ENCODE results near the gene BAHCC1.

The BAHCC1 gene

DNA sequence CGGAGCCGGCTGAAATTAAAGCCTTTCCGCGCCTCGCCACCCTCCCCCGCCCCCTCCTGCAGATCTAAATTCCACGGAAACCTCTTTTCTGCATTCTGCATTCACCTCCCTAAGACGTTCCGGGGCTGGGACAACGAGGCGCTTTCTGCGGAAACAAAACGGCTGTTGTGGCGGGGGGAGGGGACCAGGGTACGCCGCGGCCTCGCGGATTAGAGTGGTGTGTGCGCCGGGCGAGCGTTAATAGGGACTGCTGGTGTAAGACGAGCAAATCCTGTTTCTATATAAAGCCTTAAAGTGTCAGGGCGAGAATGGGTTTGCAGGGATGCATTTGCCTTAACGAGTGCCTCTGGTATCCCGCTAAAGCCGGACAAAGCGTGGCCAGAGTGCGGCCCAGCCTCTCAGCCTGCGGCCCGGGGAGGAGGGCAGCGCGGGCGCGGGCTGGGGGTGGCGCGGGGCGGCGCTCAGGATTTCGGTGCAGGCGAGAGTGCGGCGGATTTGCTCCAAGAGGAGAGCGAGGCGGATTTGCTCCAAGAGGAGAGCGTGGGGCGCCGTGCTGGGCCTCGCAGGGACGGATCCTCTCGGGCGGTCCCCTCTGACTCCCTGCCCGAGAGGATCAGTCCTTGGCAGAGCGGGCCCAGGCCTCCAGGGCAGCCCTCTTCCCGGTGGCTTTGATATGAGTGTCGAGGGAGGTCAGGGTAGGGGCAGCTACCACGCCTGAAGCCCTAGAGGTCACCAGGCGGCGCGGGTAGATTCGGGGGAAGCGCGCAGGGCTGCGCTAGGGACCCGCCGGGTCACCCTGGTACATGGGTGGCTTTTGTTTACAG, 5.1 kb downstream of the BAHCC1 start (continued):
- TF ChIP-seq, protein P1, sequence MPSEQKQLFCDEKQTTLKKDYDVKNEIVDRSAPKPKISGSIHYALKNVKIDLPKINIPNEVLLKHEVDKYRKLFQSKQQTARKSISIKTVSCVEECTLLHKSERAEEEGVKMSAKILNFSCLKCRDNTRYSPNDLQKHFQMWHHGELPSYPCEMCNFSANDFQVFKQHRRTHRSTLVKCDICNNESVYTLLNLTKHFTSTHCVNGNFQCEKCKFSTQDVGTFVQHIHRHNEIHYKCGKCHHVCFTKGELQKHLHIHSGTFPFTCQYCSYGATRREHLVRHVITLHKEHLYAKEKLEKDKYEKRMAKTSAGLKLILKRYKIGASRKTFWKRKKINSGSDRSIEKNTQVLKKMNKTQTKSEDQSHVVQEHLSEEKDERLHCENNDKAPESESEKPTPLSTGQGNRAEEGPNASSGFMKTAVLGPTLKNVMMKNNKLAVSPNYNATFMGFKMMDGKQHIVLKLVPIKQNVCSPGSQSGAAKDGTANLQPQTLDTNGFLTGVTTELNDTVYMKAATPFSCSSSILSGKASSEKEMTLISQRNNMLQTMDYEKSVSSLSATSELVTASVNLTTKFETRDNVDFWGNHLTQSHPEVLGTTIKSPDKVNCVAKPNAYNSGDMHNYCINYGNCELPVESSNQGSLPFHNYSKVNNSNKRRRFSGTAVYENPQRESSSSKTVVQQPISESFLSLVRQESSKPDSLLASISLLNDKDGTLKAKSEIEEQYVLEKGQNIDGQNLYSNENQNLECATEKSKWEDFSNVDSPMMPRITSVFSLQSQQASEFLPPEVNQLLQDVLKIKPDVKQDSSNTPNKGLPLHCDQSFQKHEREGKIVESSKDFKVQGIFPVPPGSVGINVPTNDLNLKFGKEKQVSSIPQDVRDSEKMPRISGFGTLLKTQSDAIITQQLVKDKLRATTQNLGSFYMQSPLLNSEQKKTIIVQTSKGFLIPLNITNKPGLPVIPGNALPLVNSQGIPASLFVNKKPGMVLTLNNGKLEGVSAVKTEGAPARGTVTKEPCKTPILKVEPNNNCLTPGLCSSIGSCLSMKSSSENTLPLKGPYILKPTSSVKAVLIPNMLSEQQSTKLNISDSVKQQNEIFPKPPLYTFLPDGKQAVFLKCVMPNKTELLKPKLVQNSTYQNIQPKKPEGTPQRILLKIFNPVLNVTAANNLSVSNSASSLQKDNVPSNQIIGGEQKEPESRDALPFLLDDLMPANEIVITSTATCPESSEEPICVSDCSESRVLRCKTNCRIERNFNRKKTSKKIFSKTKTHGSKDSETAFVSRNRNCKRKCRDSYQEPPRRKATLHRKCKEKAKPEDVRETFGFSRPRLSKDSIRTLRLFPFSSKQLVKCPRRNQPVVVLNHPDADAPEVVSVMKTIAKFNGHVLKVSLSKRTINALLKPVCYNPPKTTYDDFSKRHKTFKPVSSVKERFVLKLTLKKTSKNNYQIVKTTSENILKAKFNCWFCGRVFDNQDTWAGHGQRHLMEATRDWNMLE (tag by site-specific recombination; conservative IDR thresholded peaks at IDR 0.05; ENCODE audit: low read depth): no peak
- no peak for TF ChIP-seq SCRT1 (tag by site-specific recombination; IDR thresholded peaks at IDR 0.05; ENCODE audit: borderline replicate concordance)
- TF ChIP-seq ZNF626 (tag by site-specific recombination; IDR thresholded peaks at IDR 0.05): no peak
- no peak for TF ChIP-seq ZNF391 (tag by site-specific recombination; IDR thresholded peaks at IDR 0.05; ENCODE audit: borderline replicate concordance, low read depth)
- 0 out of 2 replicates have a peak, but pooled peaks have one; percentile 23 for TF ChIP-seq SP2 (tag by site-specific recombination; IDR thresholded peaks at IDR 0.05)
- TF ChIP-seq, protein P2, sequence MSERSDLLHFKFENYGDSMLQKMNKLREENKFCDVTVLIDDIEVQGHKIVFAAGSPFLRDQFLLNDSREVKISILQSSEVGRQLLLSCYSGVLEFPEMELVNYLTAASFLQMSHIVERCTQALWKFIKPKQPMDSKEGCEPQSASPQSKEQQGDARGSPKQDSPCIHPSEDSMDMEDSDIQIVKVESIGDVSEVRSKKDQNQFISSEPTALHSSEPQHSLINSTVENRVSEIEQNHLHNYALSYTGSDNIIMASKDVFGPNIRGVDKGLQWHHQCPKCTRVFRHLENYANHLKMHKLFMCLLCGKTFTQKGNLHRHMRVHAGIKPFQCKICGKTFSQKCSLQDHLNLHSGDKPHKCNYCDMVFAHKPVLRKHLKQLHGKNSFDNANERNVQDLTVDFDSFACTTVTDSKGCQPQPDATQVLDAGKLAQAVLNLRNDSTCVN (tag by site-specific recombination; optimal IDR thresholded peaks at IDR 0.05): peak; percentile 60
- 0 out of 2 replicates have a peak, but pooled peaks have one; percentile 22 for TF ChIP-seq IKZF3 (tag by site-specific recombination; IDR thresholded peaks at IDR 0.05)
- TF ChIP-seq, protein P3, sequence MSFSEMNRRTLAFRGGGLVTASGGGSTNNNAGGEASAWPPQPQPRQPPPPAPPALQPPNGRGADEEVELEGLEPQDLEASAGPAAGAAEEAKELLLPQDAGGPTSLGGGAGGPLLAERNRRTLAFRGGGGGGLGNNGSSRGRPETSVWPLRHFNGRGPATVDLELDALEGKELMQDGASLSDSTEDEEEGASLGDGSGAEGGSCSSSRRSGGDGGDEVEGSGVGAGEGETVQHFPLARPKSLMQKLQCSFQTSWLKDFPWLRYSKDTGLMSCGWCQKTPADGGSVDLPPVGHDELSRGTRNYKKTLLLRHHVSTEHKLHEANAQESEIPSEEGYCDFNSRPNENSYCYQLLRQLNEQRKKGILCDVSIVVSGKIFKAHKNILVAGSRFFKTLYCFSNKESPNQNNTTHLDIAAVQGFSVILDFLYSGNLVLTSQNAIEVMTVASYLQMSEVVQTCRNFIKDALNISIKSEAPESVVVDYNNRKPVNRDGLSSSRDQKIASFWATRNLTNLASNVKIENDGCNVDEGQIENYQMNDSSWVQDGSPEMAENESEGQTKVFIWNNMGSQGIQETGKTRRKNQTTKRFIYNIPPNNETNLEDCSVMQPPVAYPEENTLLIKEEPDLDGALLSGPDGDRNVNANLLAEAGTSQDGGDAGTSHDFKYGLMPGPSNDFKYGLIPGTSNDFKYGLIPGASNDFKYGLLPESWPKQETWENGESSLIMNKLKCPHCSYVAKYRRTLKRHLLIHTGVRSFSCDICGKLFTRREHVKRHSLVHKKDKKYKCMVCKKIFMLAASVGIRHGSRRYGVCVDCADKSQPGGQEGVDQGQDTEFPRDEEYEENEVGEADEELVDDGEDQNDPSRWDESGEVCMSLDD (tag by site-specific recombination; IDR thresholded peaks at IDR 0.05): no peak
- TF ChIP-seq ZNF211 (tag by site-specific recombination; IDR thresholded peaks at IDR 0.05; ENCODE audit: low read depth): no peak
- TF ChIP-seq, protein P4, sequence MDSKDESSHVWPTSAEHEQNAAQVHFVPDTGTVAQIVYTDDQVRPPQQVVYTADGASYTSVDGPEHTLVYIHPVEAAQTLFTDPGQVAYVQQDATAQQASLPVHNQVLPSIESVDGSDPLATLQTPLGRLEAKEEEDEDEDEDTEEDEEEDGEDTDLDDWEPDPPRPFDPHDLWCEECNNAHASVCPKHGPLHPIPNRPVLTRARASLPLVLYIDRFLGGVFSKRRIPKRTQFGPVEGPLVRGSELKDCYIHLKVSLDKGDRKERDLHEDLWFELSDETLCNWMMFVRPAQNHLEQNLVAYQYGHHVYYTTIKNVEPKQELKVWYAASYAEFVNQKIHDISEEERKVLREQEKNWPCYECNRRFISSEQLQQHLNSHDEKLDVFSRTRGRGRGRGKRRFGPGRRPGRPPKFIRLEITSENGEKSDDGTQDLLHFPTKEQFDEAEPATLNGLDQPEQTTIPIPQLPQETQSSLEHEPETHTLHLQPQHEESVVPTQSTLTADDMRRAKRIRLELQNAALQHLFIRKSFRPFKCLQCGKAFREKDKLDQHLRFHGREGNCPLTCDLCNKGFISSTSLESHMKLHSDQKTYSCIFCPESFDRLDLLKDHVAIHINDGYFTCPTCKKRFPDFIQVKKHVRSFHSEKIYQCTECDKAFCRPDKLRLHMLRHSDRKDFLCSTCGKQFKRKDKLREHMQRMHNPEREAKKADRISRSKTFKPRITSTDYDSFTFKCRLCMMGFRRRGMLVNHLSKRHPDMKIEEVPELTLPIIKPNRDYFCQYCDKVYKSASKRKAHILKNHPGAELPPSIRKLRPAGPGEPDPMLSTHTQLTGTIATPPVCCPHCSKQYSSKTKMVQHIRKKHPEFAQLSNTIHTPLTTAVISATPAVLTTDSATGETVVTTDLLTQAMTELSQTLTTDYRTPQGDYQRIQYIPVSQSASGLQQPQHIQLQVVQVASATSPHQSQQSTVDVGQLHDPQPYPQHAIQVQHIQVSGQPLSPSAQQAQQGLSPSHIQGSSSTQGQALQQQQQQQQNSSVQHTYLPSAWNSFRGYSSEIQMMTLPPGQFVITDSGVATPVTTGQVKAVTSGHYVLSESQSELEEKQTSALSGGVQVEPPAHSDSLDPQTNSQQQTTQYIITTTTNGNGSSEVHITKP (tag by site-specific recombination; IDR thresholded peaks at IDR 0.05): no peak
- TF ChIP-seq ZNF768 (tag by site-specific recombination; IDR thresholded peaks at IDR 0.05): no peak
- TF ChIP-seq, protein P5, sequence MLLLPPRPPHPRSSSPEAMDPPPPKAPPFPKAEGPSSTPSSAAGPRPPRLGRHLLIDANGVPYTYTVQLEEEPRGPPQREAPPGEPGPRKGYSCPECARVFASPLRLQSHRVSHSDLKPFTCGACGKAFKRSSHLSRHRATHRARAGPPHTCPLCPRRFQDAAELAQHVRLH (tag by site-specific recombination; IDR thresholded peaks at IDR 0.05): no peak
- TF ChIP-seq ZNF23 (tag by site-specific recombination; IDR thresholded peaks at IDR 0.05; ENCODE audit: borderline replicate concordance): no peak
- TF ChIP-seq ZBTB17 (tag by site-specific recombination; IDR thresholded peaks at IDR 0.05): peak; percentile 57; the same call in 1 of the 2 replicates
- TF ChIP-seq TRIM28 (IDR thresholded peaks at IDR 0.05; ENCODE audit: borderline replicate concordance, low read length): no peak
- no peak for TF ChIP-seq OVOL3 (tag by site-specific recombination; IDR thresholded peaks at IDR 0.05)
- no peak for TF ChIP-seq ZNF623 (tag by site-specific recombination; IDR thresholded peaks at IDR 0.05)
- TF ChIP-seq RBAK (tag by site-specific recombination; IDR thresholded peaks at IDR 0.05): no peak
- no peak for TF ChIP-seq ZNF660 (tag by site-specific recombination; IDR thresholded peaks at IDR 0.05)
- TF ChIP-seq ZFHX2 (tag by site-specific recombination; conservative IDR thresholded peaks at IDR 0.05): no peak
- TF ChIP-seq ZBTB20 (tag by site-specific recombination; IDR thresholded peaks at IDR 0.05): peak; percentile 63; the same call in 1 of the 2 replicates
- TF ChIP-seq REPIN1 (tag by site-specific recombination; IDR thresholded peaks at IDR 0.05; ENCODE audit: low read depth): no peak
- TF ChIP-seq, protein P6, sequence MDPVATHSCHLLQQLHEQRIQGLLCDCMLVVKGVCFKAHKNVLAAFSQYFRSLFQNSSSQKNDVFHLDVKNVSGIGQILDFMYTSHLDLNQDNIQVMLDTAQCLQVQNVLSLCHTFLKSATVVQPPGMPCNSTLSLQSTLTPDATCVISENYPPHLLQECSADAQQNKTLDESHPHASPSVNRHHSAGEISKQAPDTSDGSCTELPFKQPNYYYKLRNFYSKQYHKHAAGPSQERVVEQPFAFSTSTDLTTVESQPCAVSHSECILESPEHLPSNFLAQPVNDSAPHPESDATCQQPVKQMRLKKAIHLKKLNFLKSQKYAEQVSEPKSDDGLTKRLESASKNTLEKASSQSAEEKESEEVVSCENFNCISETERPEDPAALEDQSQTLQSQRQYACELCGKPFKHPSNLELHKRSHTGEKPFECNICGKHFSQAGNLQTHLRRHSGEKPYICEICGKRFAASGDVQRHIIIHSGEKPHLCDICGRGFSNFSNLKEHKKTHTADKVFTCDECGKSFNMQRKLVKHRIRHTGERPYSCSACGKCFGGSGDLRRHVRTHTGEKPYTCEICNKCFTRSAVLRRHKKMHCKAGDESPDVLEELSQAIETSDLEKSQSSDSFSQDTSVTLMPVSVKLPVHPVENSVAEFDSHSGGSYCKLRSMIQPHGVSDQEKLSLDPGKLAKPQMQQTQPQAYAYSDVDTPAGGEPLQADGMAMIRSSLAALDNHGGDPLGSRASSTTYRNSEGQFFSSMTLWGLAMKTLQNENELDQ (tag by site-specific recombination; IDR thresholded peaks at IDR 0.05; ENCODE audit: low read depth): no peak

Measured in HEK293 (cell line).